Uterus (tissue), 4 donors: ENCODE measurements around the gene SCFD2. TPM values are rescaled to one million over a fixed set of nuclear protein-coding genes. Genes with fewer than 3 reads are reported as not detected.
"Not testable (repeated sequence)": the region's sequence is repeated elsewhere in the genome, so short reads cannot be mapped to it uniquely, and the experiment has no call there.

ENCODE experiments used
- DNase-seq, 2 donors: peaks; one replicate each; pipeline ENCODE4 v3.0.0-alpha.2; 2019 to 2020
- H3K27ac ChIP-seq, 2 donors: fragments of 200-600 bp; sonication (generic); 1 replicate in 1 of 2; 2 replicates in 1 of 2; pipeline ENCODE4 v1.5.1; 2016 to 2018
- H3K27me3 ChIP-seq, 2 donors: fragments of 200-600 bp; sonication (generic); one replicate each; pipeline ENCODE4 v1.5.1; 2018 to 2019; ENCODE audit warnings: control low read depth in 1 of 2
- H3K36me3 ChIP-seq, 2 donors: fragments of 200-600 bp; sonication (generic); one replicate each; pipeline ENCODE4 v1.5.1; 2019; ENCODE audit warnings: control low read depth in 1 of 2
- H3K4me1 ChIP-seq, 2 donors: fragments of 200-600 bp; sonication (generic); one replicate each; pipeline ENCODE4 v1.5.1; 2018 to 2019; ENCODE audit warnings: control low read depth in 1 of 2
- H3K4me3 ChIP-seq, 2 donors: fragments of 200-600 bp; sonication (generic); 1 replicate in 1 of 2; 2 replicates in 1 of 2; pipeline ENCODE4 v1.5.1; 2018 to 2019; ENCODE audit warnings: mild to moderate bottlenecking in 1 of 2
- H3K9me3 ChIP-seq, 2 donors: fragments of 200-600 bp; sonication (generic); one replicate each; pipeline ENCODE4 v1.5.1; 2019; ENCODE audit warnings: control low read depth in 1 of 2
- POLR2A ChIP-seq, 2 donors: fragments of 450-650 bp; IDR thresholded peaks; one replicate each; pipeline ENCODE4 v1.6.1; 2016; ENCODE audit warnings: antibody characterized with exemption in 2 of 2, mild to moderate bottlenecking in 1 of 2, moderate library complexity in 1 of 2
- intact Hi-C: fragments of 100-400 bp; cut with DNase I; formaldehyde crosslinking; loops from one replicate; pipeline ENCODE4 v1.15.1; 2023; ENCODE audit warnings: low total_unique reads
- total RNA-seq, 4 donors: library from RNA; depleted of rRNA in 3 of 4; stranded (reverse); fragments of >200 nt in 3 of 4; gene quantifications; one replicate each; pipeline versions ENCODE4 v1.1.0 to v1.2.4, GENCODE V29; 2014 to 2023
- TF ChIP-seq, protein P1 (sequence below), 4 experiments: fragments of 200-600 bp in 2 of 4; fragments of 450-650 bp in 2 of 4; sonication (generic) in 2 of 4; IDR thresholded peaks; one replicate each; pipeline ENCODE4 v1.5.1; 2016 to 2019; ENCODE audit warnings: antibody characterized with exemption in 4 of 4, mild to moderate bottlenecking in 2 of 4, moderate library complexity in 1 of 4
- donor health status: DM: yes; HTN: yes; CAD: no.

The SCFD2 gene
- total RNA-seq, 4 donors from 2014 or later: 19.6 to 36.2 (median 24.5) TPM

DNA sequence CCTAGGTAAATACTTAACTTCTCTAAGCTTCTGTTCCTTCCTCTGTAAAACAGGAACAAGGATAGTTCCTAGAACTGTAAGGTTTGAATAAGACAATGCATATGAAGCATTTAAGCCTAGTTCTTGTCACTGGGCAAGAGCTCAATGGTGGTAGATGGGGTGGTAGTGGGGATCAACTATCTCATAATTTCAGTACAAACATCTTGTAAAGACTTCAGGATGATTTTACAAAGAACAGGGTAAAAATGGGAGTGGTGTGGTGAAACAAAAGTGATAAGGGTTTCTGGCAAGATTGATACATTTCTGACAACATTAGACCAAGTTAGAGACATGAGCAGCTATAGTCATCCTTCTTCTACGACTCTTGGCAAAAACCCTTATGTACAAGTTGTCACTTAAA is 137.8 kb downstream of the SCFD2 start:
- DNase-seq: no peak
- TF ChIP-seq POLR2A (IDR thresholded peaks at IDR 0.05): no peak
- TF ChIP-seq, protein P1, sequence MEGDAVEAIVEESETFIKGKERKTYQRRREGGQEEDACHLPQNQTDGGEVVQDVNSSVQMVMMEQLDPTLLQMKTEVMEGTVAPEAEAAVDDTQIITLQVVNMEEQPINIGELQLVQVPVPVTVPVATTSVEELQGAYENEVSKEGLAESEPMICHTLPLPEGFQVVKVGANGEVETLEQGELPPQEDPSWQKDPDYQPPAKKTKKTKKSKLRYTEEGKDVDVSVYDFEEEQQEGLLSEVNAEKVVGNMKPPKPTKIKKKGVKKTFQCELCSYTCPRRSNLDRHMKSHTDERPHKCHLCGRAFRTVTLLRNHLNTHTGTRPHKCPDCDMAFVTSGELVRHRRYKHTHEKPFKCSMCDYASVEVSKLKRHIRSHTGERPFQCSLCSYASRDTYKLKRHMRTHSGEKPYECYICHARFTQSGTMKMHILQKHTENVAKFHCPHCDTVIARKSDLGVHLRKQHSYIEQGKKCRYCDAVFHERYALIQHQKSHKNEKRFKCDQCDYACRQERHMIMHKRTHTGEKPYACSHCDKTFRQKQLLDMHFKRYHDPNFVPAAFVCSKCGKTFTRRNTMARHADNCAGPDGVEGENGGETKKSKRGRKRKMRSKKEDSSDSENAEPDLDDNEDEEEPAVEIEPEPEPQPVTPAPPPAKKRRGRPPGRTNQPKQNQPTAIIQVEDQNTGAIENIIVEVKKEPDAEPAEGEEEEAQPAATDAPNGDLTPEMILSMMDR (IDR thresholded peaks at IDR 0.05): no peak

DNA sequence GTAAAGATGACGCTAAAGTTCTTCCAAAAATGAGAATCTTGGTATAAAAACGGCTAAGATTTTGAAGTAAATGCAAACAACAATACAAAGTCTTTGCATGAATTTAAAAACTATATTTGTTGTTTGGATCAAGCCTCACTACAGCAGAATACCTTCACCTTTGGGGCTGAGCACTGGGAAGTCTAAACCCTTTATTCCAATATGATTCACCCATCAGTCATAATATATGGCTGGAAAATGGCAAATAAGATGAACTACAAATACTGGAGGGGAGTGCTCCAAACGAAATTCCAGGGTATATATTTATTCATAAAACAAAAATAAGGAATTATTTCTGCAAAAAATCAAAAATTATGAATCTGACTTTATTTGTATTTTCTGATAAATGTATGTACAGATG is 138.4 kb downstream of the SCFD2 start:
- Histone ChIP-seq H3K4me1 (no peaks in the 10 kb centered on the region), H3K9me3 (no peaks in the 10 kb centered on the region), H3K27me3 (no peaks in the 10 kb centered on the region), H3K36me3 (no peaks in the 10 kb centered on the region), H3K27ac (no peak overlapping the region), H3K4me3 (no peak overlapping the region)
- intact Hi-C loops: no loop called here
- no peak for TF ChIP-seq POLR2A (IDR thresholded peaks at IDR 0.05)
- TF ChIP-seq, protein P1 (IDR thresholded peaks at IDR 0.05): no peak
- DNase-seq: no peak

More for the DNA sequence above, 137.8 kb downstream of the SCFD2 start:
- H3K36me3 ChIP-seq: no peaks in the 10 kb centered on the region
- H3K27me3 ChIP-seq: no peaks in the 10 kb centered on the region
- H3K4me3 ChIP-seq: no peak overlapping the region
- no peak overlapping the region for H3K27ac ChIP-seq
- intact Hi-C loops: no loop called here
- H3K9me3 ChIP-seq: no peaks in the 10 kb centered on the region
- no peaks in the 10 kb centered on the region for H3K4me1 ChIP-seq

DNA sequence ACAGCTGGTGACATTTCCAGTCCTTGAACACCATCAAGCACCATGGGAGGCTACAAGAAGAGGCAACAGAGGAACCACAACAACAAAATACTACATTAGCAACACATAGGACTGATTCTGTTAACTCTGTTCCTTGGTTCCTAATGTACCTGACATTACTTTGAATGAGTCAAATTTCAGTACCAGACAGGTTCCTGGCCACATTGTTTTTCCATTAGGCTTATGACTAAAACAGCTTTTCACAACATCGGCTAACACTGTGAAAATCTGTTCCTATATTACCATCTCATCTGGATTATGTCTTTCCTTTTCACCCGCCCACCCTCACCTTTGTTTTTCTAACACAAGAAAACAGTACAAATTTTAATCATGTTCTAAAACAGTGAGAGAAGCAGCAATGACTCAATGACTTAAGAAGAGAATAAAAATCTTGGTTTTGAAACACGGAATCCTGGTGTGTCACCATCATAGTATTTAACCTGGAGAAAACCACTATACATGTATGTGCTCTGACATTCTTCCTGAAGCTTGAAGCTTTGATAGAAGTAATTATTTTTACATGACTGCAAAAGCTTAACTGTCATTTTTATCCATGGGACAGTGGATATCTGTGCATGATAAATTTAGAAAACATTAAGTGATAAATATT is 143.9 kb downstream of the SCFD2 start:
- intact Hi-C loops: no loop called here
- H3K27me3 ChIP-seq: no peaks in the 10 kb centered on the region
- no peaks in the 10 kb centered on the region for H3K36me3 ChIP-seq
- H3K9me3 ChIP-seq: no peaks in the 10 kb centered on the region
- DNase-seq: no peak
- H3K27ac ChIP-seq: no peak overlapping the region
- TF ChIP-seq, protein P1 (IDR thresholded peaks at IDR 0.05): no peak
- no peak for TF ChIP-seq POLR2A (IDR thresholded peaks at IDR 0.05)
- H3K4me3 ChIP-seq: no peak overlapping the region
- no peaks in the 10 kb centered on the region for H3K4me1 ChIP-seq

DNA sequence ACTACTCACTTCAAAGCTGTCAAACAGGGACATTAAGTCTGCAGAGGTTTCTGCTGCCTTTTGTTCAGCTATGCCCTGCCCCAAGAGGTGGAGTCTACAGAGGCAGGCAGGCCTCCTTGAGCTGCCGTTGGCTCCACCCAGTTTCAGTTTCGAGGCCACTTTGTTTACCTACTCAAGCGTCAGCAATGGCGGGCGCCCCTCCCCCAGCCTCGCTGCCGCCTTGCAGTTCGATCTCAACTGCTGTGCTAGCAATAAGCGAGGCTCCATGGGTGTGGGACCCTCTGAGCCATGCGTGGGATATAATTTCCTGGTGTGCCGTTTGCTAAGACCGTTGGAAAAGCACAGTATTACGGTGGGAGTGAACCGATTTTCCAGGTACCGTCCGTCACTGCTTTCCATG is 146.7 kb downstream of the SCFD2 start:
- H3K27me3 ChIP-seq, H3K36me3 ChIP-seq, H3K27ac ChIP-seq, DNase-seq, intact Hi-C loops, H3K9me3 ChIP-seq, H3K4me3 ChIP-seq, H3K4me1 ChIP-seq: not testable (repeated sequence)

DNA sequence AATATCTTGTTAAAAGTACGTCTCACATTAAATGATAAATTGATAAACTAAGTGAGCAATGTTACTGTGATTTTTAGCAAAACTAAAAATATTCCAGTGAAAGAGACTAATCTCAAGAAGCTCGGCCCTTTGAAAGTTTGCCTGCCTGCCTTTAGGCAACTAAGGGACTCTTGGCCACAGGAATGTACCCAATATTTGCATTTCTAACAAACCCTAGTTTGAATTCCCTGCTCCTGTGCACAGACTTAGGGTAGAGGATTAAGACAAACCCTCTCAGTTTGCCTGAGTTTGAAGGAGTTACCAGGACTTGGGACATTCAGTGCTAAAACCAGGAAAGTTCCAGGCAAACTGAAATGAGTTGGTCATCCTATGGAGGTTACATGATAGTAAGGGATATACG is 157.1 kb downstream of the SCFD2 start:
- H3K27ac ChIP-seq: no peak overlapping the region
- H3K4me1 ChIP-seq: no peaks in the 10 kb centered on the region
- TF ChIP-seq POLR2A (IDR thresholded peaks at IDR 0.05): no peak
- TF ChIP-seq, protein P1 (IDR thresholded peaks at IDR 0.05): no peak
- intact Hi-C loops: no loop called here
- no peaks in the 10 kb centered on the region for H3K9me3 ChIP-seq
- no peak for DNase-seq
- no peaks in the 10 kb centered on the region for H3K36me3 ChIP-seq
- H3K4me3 ChIP-seq: no peak overlapping the region
- no peaks in the 10 kb centered on the region for H3K27me3 ChIP-seq

DNA sequence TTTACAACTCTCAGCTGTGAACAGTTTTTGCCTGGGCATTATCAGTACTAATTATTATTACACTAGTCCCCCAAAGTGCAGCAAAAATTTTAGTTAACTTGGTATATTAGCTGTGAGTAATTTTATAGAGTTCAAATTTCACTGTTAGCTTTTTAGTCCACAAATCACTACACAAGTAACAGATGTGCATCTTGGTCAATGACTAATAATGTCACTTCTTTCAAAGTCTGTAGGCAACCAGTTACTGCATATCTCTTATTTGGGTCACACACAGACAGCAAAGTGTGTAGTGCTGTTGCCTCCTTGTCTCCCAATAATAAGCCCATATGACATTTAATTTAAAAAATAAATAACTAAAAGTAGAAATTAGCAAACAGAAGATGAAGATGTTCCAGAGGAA is 159.9 kb downstream of the SCFD2 start:
- TF ChIP-seq, protein P1 (IDR thresholded peaks at IDR 0.05): no peak
- no peak for TF ChIP-seq POLR2A (IDR thresholded peaks at IDR 0.05)
- intact Hi-C loops: no loop called here
- no peaks in the 10 kb centered on the region for H3K27me3 ChIP-seq
- H3K36me3 ChIP-seq: no peaks in the 10 kb centered on the region
- no peaks in the 10 kb centered on the region for H3K9me3 ChIP-seq
- H3K27ac ChIP-seq: no peak overlapping the region
- no peak overlapping the region for H3K4me3 ChIP-seq
- DNase-seq: no peak
- H3K4me1 ChIP-seq: no peaks in the 10 kb centered on the region
